Measurements from ENCODE around the gene TMEM37. TPM values are rescaled to one million over a fixed set of nuclear protein-coding genes. Genes with fewer than 3 reads are reported as not detected.

The TMEM37 gene
- total RNA-seq, 1 donor from 2014 or later = 11.4 TPM

DNA sequence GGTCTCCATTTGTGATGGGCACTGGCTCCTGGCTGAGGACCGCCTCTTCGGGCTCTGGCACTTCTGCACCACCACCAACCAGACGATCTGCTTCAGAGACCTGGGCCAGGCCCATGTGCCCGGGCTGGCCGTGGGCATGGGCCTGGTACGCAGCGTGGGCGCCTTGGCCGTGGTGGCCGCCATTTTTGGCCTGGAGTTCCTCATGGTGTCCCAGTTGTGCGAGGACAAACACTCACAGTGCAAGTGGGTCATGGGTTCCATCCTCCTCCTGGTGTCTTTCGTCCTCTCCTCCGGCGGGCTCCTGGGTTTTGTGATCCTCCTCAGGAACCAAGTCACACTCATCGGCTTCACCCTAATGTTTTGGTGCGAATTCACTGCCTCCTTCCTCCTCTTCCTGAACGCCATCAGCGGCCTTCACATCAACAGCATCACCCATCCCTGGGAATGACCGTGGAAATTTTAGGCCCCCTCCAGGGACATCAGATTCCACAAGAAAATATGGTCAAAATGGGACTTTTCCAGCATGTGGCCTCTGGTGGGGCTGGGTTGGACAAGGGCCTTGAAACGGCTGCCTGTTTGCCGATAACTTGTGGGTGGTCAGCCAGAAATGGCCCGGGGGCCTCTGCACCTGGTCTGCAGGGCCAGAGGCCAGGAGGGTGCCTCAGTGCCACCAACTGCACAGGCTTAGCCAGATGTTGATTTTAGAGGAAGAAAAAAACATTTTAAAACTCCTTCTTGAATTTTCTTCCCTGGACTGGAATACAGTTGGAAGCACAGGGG, 5.5 kb downstream of the TMEM37 start:
- Mint-ChIP-seq H3K9me3 (ENCODE audit: unreplicated experiment) (no peaks in the 10 kb centered on the region), H3K4me3 (ENCODE audit: unreplicated experiment) (no peak overlapping the region), H3K4me1 (ENCODE audit: unreplicated experiment) (peaks cover 19% of the 10 kb centered on the region), H3K36me3 (ENCODE audit: low read depth, unreplicated experiment) (peaks cover 9% of the 10 kb centered on the region), H3K27ac (ENCODE audit: unreplicated experiment) (no peak overlapping the region), H3K27me3 (ENCODE audit: unreplicated experiment) (peaks cover 10% of the 10 kb centered on the region)
- DNase-seq (ENCODE audit: low spot score) = no peak
- TF ChIP-seq, protein P1, sequence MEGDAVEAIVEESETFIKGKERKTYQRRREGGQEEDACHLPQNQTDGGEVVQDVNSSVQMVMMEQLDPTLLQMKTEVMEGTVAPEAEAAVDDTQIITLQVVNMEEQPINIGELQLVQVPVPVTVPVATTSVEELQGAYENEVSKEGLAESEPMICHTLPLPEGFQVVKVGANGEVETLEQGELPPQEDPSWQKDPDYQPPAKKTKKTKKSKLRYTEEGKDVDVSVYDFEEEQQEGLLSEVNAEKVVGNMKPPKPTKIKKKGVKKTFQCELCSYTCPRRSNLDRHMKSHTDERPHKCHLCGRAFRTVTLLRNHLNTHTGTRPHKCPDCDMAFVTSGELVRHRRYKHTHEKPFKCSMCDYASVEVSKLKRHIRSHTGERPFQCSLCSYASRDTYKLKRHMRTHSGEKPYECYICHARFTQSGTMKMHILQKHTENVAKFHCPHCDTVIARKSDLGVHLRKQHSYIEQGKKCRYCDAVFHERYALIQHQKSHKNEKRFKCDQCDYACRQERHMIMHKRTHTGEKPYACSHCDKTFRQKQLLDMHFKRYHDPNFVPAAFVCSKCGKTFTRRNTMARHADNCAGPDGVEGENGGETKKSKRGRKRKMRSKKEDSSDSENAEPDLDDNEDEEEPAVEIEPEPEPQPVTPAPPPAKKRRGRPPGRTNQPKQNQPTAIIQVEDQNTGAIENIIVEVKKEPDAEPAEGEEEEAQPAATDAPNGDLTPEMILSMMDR (IDR thresholded peaks at IDR 0.05; ENCODE audit: unreplicated experiment) = no peak

DNA sequence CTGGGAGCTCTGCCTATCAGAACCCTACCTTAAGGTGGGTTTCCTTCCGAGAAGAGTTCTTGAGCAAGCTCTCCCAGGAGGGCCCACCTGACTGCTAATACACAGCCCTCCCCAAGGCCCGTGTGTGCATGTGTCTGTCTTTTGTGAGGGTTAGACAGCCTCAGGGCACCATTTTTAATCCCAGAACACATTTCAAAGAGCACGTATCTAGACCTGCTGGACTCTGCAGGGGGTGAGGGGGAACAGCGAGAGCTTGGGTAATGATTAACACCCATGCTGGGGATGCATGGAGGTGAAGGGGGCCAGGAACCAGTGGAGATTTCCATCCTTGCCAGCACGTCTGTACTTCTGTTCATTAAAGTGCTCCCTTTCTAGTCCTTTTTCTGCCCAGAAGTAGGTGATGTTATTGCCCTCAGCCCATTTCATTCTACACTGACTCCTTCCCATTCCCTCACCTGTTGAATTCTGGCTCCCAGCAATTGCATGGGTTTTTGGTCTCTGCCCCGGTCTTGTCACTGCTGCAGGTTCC, 6.5 kb downstream of the TMEM37 start:
- Mint-ChIP-seq H3K36me3 (ENCODE audit: low read depth, unreplicated experiment) (peaks cover 9% of the 10 kb centered on the region), H3K4me1 (ENCODE audit: unreplicated experiment) (peaks cover 15% of the 10 kb centered on the region), H3K27ac (ENCODE audit: unreplicated experiment) (no peak overlapping the region), H3K27me3 (ENCODE audit: unreplicated experiment) (peaks cover 8% of the 10 kb centered on the region), H3K4me3 (ENCODE audit: unreplicated experiment) (no peak overlapping the region), H3K9me3 (ENCODE audit: unreplicated experiment) (no peaks in the 10 kb centered on the region)
- TF ChIP-seq, protein P1 (IDR thresholded peaks at IDR 0.05; ENCODE audit: unreplicated experiment) = no peak
- DNase-seq (ENCODE audit: low spot score) = no peak

DNA sequence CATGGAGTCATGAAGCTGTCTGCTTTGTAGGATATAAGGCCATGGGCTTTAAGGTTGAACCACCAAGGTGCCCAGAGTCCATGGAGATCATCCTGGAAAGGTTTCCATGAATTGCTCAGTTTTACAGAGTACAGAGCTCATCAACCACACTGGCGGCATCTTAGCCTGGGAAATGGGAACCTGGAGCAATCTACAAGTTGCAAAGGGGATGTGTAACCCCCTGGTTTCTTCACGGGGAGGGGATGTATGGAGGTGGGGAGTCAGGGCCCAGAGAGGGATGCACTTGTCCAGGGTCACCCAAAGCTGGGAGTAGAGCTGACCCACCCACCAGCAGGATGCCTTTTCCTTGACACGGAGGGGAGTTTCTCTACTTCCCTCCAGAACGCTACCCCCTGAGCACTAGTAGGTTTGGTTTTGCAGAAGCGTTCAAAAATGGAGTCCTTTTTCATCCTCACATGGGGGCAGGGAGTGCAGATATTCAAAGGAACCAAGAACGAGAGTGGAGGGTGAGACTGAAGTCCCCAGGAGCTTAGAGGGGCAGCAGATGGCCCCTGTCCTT, 7.2 kb downstream of the TMEM37 start:
- TF ChIP-seq, protein P1 (IDR thresholded peaks at IDR 0.05; ENCODE audit: unreplicated experiment) = no peak
- H3K9me3 Mint-ChIP-seq (ENCODE audit: unreplicated experiment) = no peaks in the 10 kb centered on the region
- H3K27ac Mint-ChIP-seq (ENCODE audit: unreplicated experiment) = no peak overlapping the region
- H3K4me3 Mint-ChIP-seq (ENCODE audit: unreplicated experiment) = no peak overlapping the region
- H3K36me3 Mint-ChIP-seq (ENCODE audit: low read depth, unreplicated experiment) = peaks cover 9% of the 10 kb centered on the region
- H3K27me3 Mint-ChIP-seq (ENCODE audit: unreplicated experiment) = peaks cover 6% of the 10 kb centered on the region
- DNase-seq (ENCODE audit: low spot score) = no peak
- peaks cover 10% of the 10 kb centered on the region for H3K4me1 Mint-ChIP-seq (ENCODE audit: unreplicated experiment)

DNA sequence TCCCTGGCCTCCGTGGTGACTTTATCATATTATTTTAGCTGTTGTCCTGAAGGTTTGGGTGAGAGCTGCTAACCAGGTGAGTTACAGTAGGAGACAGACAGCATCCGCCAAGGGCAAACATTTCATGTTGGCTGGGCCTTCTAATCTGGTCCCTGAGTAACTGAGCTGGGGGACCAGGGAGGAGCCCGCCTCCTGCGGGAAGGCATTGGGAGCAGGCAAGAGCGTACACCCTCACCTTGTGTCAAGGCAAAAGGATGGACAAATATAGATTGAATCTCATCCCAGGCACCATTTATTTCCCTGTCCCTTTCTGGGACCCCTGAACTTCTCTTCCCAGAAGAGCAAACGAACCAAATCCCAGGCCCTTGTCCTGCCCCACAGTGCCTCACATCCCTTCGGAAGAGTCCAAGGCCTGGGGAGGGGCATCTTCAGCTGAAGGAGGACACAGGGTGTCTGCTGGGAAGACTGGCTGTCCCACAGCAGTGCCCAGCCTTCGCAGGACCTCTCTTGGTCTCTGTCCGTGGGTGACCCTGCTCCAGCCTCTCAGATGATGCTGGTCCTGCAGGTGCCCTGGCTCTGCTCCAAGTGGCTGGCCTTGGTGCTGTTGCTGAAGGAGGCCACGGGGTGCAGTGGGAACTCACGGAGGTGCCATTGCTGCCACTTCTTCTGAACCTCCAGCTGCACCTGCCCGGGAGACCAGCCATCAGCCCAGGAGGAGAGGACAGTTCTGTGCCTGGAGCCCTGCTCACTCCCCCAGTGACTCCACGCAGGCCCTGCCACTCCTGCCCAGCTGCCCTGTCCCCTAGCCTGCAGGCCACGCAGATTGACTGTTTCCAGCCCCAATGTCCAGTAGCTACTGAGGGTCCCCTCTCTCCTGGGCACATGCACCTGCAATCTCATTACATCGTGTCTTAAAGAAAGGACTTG, 8.2 kb downstream of the TMEM37 start:
- Mint-ChIP-seq H3K27ac (ENCODE audit: unreplicated experiment) (no peak overlapping the region), H3K4me1 (ENCODE audit: unreplicated experiment) (peaks cover 4% of the 10 kb centered on the region), H3K9me3 (ENCODE audit: unreplicated experiment) (no peaks in the 10 kb centered on the region), H3K4me3 (ENCODE audit: unreplicated experiment) (no peak overlapping the region), H3K27me3 (ENCODE audit: unreplicated experiment) (peaks cover 4% of the 10 kb centered on the region), H3K36me3 (ENCODE audit: low read depth, unreplicated experiment) (peaks cover 9% of the 10 kb centered on the region)
- TF ChIP-seq, protein P1 (IDR thresholded peaks at IDR 0.05; ENCODE audit: unreplicated experiment) = no peak
- no peak for DNase-seq (ENCODE audit: low spot score)

Measured in endothelial cell (in vitro differentiated cells).